PFSK-1 (cell line): Measurements from ENCODE around the gene AHNAK2.

Source experiments
- FOXP2 ChIP-seq: optimal IDR thresholded peaks from 2 replicates; pipeline ENCODE3; 2011; ENCODE audit warnings: borderline replicate concordance, control low read depth, inconsistent platforms; ENCODE audit not compliant: insufficient read depth; ENCODE audit errors: extremely low read length, extremely low read depth
- POLR2AphosphoS5 ChIP-seq: IDR thresholded peaks from 2 replicates; pipeline ENCODE4 v1.6.1; 2012; ENCODE audit warnings: low read depth, mild to moderate bottlenecking, control low read depth, low read length, moderate library complexity
- SIN3A ChIP-seq: IDR thresholded peaks from 2 replicates; pipeline ENCODE4 v1.6.1; 2012; ENCODE audit warnings: mild to moderate bottlenecking, low read length, moderate library complexity, borderline replicate concordance; ENCODE audit not compliant: insufficient read depth
- TAF1 ChIP-seq: IDR thresholded peaks from 2 replicates; pipeline ENCODE4 v1.6.1; 2012; ENCODE audit warnings: low read length, control low read depth, borderline replicate concordance; ENCODE audit not compliant: insufficient read depth
- TF ChIP-seq, protein P1 (sequence below), 2 experiments: IDR thresholded peaks; 2 replicates each; pipeline versions ENCODE4 v1.6.1 to v1.8.0; 2011 to 2012; ENCODE audit warnings: low read depth in 2 of 2, low read length in 2 of 2, control low read depth in 1 of 2, inconsistent platforms in 1 of 2, mild to moderate bottlenecking in 1 of 2, moderate library complexity in 1 of 2; ENCODE audit not compliant: insufficient read depth in 1 of 2

GRCh38 chr14:104982548-104983230 is 4.5 kb upstream of the AHNAK2 start:
- TF ChIP-seq TAF1 (no peak), SIN3A (no peak), POLR2AphosphoS5 (no peak), FOXP2 (no peak)
- TF ChIP-seq, protein P1, sequence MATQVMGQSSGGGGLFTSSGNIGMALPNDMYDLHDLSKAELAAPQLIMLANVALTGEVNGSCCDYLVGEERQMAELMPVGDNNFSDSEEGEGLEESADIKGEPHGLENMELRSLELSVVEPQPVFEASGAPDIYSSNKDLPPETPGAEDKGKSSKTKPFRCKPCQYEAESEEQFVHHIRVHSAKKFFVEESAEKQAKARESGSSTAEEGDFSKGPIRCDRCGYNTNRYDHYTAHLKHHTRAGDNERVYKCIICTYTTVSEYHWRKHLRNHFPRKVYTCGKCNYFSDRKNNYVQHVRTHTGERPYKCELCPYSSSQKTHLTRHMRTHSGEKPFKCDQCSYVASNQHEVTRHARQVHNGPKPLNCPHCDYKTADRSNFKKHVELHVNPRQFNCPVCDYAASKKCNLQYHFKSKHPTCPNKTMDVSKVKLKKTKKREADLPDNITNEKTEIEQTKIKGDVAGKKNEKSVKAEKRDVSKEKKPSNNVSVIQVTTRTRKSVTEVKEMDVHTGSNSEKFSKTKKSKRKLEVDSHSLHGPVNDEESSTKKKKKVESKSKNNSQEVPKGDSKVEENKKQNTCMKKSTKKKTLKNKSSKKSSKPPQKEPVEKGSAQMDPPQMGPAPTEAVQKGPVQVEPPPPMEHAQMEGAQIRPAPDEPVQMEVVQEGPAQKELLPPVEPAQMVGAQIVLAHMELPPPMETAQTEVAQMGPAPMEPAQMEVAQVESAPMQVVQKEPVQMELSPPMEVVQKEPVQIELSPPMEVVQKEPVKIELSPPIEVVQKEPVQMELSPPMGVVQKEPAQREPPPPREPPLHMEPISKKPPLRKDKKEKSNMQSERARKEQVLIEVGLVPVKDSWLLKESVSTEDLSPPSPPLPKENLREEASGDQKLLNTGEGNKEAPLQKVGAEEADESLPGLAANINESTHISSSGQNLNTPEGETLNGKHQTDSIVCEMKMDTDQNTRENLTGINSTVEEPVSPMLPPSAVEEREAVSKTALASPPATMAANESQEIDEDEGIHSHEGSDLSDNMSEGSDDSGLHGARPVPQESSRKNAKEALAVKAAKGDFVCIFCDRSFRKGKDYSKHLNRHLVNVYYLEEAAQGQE (IDR thresholded peaks at IDR 0.05; ENCODE audit: insufficient read depth in 1 of 2, low read depth in 2 of 2, low read length in 2 of 2) = no peak
